H1 (cell line): Measurements from ENCODE around the gene CPM. TPM values are rescaled to one million over a fixed set of nuclear protein-coding genes. Genes with fewer than 3 reads are reported as not detected.

ENCODE experiments used
- CTCF ChIA-PET: fragments of 300-600 bp; sonication (Branson Sonifier 250); formaldehyde crosslinking; loops from one replicate; lab custom pipeline; 2021; ENCODE audit not compliant: partially characterized antibody; lab: Charles Lee
- POLR2A ChIA-PET: fragments of 300-600 bp; sonication (Branson Sonifier 250); formaldehyde crosslinking; loops from one replicate; lab custom pipeline; 2021; ENCODE audit warnings: inconsistent platforms; ENCODE audit not compliant: partially characterized antibody; lab: Charles Lee
- DNase-seq, 2 experiments: peaks; one replicate each; pipeline versions ENCODE4 v3.0.0 to v3.0.0-alpha.2; 2010 to 2022; ENCODE audit warnings: low spot score in 2 of 2, low read depth in 1 of 2, mixed read lengths in 1 of 2
- FAIRE-seq: peaks from 2 replicates; lab custom pipeline; 2011; peaks lifted over from hg19 to GRCh38; lab: Jason Lieb, UNC
- H2AFZ ChIP-seq: 2 replicates; pipeline ENCODE4 v1.8.1; 2012; ENCODE audit warnings: low read length, inconsistent platforms
- H2AK5ac ChIP-seq: 2 replicates; pipeline ENCODE4 v1.6.1; 2013; ENCODE audit warnings: low read depth, low read length
- H2BK120ac ChIP-seq: replicated peaks from 2 replicates; pipeline ENCODE3; 2013; ENCODE audit warnings: low read depth, low read length, inconsistent platforms
- H2BK12ac ChIP-seq: 2 replicates; pipeline ENCODE4 v1.6.1; 2013; ENCODE audit warnings: low read depth, low read length
- H2BK15ac ChIP-seq: 2 replicates; pipeline ENCODE4 v1.6.1; 2013; ENCODE audit warnings: low read length
- H2BK20ac ChIP-seq: 2 replicates; pipeline ENCODE4 v1.6.1; 2013; ENCODE audit warnings: low read length
- H2BK5ac ChIP-seq: 2 replicates; pipeline ENCODE4 v1.6.1; 2013; ENCODE audit warnings: low read depth, low read length
- H3K14ac ChIP-seq: 2 replicates; pipeline ENCODE4 v1.6.1; 2013; ENCODE audit warnings: inconsistent platforms; ENCODE audit not compliant: insufficient read length
- H3K18ac ChIP-seq: 2 replicates; pipeline ENCODE4 v1.6.1; 2013; ENCODE audit warnings: low read length; ENCODE audit errors: extremely low read depth
- H3K23ac ChIP-seq: 2 replicates; pipeline ENCODE4 v1.6.1; 2013; ENCODE audit warnings: inconsistent platforms; ENCODE audit not compliant: insufficient read length
- H3K23me2 ChIP-seq: 2 replicates; pipeline ENCODE4 v1.6.1; 2013; ENCODE audit warnings: low read depth, low read length
- H3K27ac ChIP-seq: 2 replicates; pipeline ENCODE4 v1.6.1; 2011; ENCODE audit warnings: low read depth, low read length, inconsistent platforms
- H3K27me3 ChIP-seq, 4 experiments: replicated peaks in 1 of 4; 1 replicate in 1 of 4; 2 replicates in 3 of 4; pipeline versions ENCODE4 v1.6.1 to v1.8.1; 2011 to 2013; ENCODE audit warnings: low read length in 3 of 4, mild to moderate bottlenecking in 3 of 4, inconsistent platforms in 2 of 4, mixed read lengths in 2 of 4, moderate library complexity in 1 of 4; ENCODE audit not compliant: control insufficient read depth in 3 of 4, insufficient read depth in 3 of 4; ENCODE audit errors: extremely low read depth in 1 of 4
- H3K36me3 ChIP-seq, 4 experiments: 2 replicates each; pipeline versions ENCODE4 v1.6.1 to v1.8.1; 2011 to 2013; ENCODE audit warnings: mild to moderate bottlenecking in 4 of 4, low read length in 3 of 4, moderate library complexity in 2 of 4, control low read depth in 1 of 4, inconsistent platforms in 1 of 4; ENCODE audit not compliant: insufficient read depth in 4 of 4, control insufficient read depth in 2 of 4
- H3K4ac ChIP-seq: replicated peaks from 2 replicates; pipeline ENCODE3; 2013; ENCODE audit warnings: low read length, low read depth, mixed read lengths, inconsistent platforms; ENCODE audit not compliant: insufficient read length
- H3K4me1 ChIP-seq, 4 experiments: replicated peaks in 1 of 4; 1 replicate in 1 of 4; 2 replicates in 3 of 4; pipeline versions ENCODE4 v1.6.1 to v1.8.1; 2011 to 2013; ENCODE audit warnings: low read length in 3 of 4, inconsistent platforms in 2 of 4, mixed read lengths in 1 of 4; ENCODE audit not compliant: insufficient read depth in 4 of 4, control insufficient read depth in 3 of 4
- H3K4me2 ChIP-seq, 2 experiments: 2 replicates each; pipeline versions ENCODE4 v1.6.1 to v1.8.1; 2011 to 2013; ENCODE audit warnings: low read depth in 2 of 2, low read length in 2 of 2, control low read depth in 1 of 2, inconsistent platforms in 1 of 2, mild to moderate bottlenecking in 1 of 2; ENCODE audit not compliant: insufficient read depth in 1 of 2
- H3K4me3 ChIP-seq, 4 experiments: fragments of 200-600, 300-600 bp in 1 of 4; sonication (generic), shearing (Covaris generic), sonication (Bioruptor Twin) in 1 of 4; 2 replicates each; pipeline versions ENCODE4 v1.5.1 to v1.8.1; 2011 to 2016; ENCODE audit warnings: low read length in 4 of 4, low read depth in 3 of 4, control low read depth in 2 of 4, inconsistent platforms in 2 of 4, mild to moderate bottlenecking in 2 of 4, mixed read lengths in 1 of 4, moderate library complexity in 1 of 4; ENCODE audit not compliant: insufficient read depth in 2 of 4; ENCODE audit errors: extremely low read depth in 1 of 4
- H3K56ac ChIP-seq: replicated peaks from 2 replicates; pipeline ENCODE3; 2013; ENCODE audit warnings: low read depth, mild to moderate bottlenecking, mixed read lengths, low read length, inconsistent platforms; ENCODE audit not compliant: insufficient read length
- H3K79me1 ChIP-seq: 2 replicates; pipeline ENCODE4 v1.6.1; 2013; ENCODE audit warnings: low read depth, low read length, control low read depth
- H3K79me2 ChIP-seq, 2 experiments: 2 replicates each; pipeline versions ENCODE4 v1.6.1 to v1.8.1; 2012 to 2013; ENCODE audit warnings: low read length in 2 of 2, mild to moderate bottlenecking in 2 of 2, inconsistent platforms in 1 of 2; ENCODE audit not compliant: insufficient read depth in 2 of 2, control insufficient read depth in 1 of 2
- H3K9ac ChIP-seq, 4 experiments: replicated peaks in 1 of 4; 1 replicate in 1 of 4; 2 replicates in 3 of 4; pipeline versions ENCODE4 v1.6.1 to v1.8.1; 2011 to 2013; ENCODE audit warnings: low read depth in 3 of 4, low read length in 3 of 4, control low read depth in 2 of 4, mild to moderate bottlenecking in 2 of 4, moderate library complexity in 2 of 4, inconsistent platforms in 1 of 4; ENCODE audit errors: extremely low read depth in 1 of 4
- H3K9me3 ChIP-seq, 2 experiments: 2 replicates each; pipeline versions ENCODE4 v1.6.1 to v1.8.1; 2012 to 2013; ENCODE audit warnings: mild to moderate bottlenecking in 2 of 2, moderate library complexity in 2 of 2, control low read depth in 1 of 2, inconsistent platforms in 1 of 2, low read depth in 1 of 2, low read length in 1 of 2, mixed read lengths in 1 of 2; ENCODE audit not compliant: insufficient read depth in 2 of 2
- H4K20me1 ChIP-seq, 2 experiments: replicated peaks in 1 of 2; 2 replicates each; pipeline versions ENCODE3 to v1.8.1; 2011 to 2013; ENCODE audit warnings: inconsistent platforms in 2 of 2, low read length in 2 of 2, mild to moderate bottlenecking in 1 of 2; ENCODE audit not compliant: insufficient read depth in 2 of 2, control insufficient read depth in 1 of 2
- H4K5ac ChIP-seq: 2 replicates; pipeline ENCODE4 v1.6.1; 2013; ENCODE audit warnings: low read length, low read depth, mixed read lengths, inconsistent platforms; ENCODE audit not compliant: insufficient read length
- H4K8ac ChIP-seq: 2 replicates; pipeline ENCODE4 v1.8.0; 2013; ENCODE audit warnings: mild to moderate bottlenecking, moderate library complexity, low read length, inconsistent platforms; ENCODE audit not compliant: insufficient read depth; ENCODE audit errors: extremely low read depth
- H4K91ac ChIP-seq: replicated peaks from 2 replicates; pipeline ENCODE3; 2013; ENCODE audit warnings: low read length, mixed read lengths, inconsistent platforms; ENCODE audit not compliant: insufficient read length
- CHD2 ChIP-seq: IDR thresholded peaks from 2 replicates; pipeline ENCODE4 v1.6.1; 2012; ENCODE audit warnings: low read length, improper control_type of control experiment
- CTBP2 ChIP-seq: IDR thresholded peaks from 2 replicates; pipeline ENCODE4 v1.7.0; 2011; ENCODE audit warnings: borderline replicate concordance, mild to moderate bottlenecking, moderate library complexity, mixed read lengths, low read length; ENCODE audit not compliant: insufficient read depth, insufficient read length
- EP300 ChIP-seq, 2 experiments: IDR thresholded peaks; 1 replicate in 1 of 2; 2 replicates in 1 of 2; pipeline ENCODE4 v1.6.1; 2011 to 2012; ENCODE audit warnings: low read depth in 2 of 2, low read length in 2 of 2, mild to moderate bottlenecking in 2 of 2, borderline replicate concordance in 1 of 2, inconsistent platforms in 1 of 2, moderate library complexity in 1 of 2
- FOSL1 ChIP-seq: IDR thresholded peaks from 2 replicates; pipeline ENCODE4 v1.6.1; 2011; ENCODE audit warnings: mild to moderate bottlenecking, low read depth, low read length, moderate library complexity; ENCODE audit not compliant: insufficient read depth
- HDAC2 ChIP-seq, 2 experiments: fragments of 300-600 bp in 1 of 2; sonication (generic) in 1 of 2; IDR thresholded peaks; 2 replicates each; pipeline ENCODE4 v1.6.1; 2011 to 2012; ENCODE audit warnings: low read depth in 2 of 2, low read length in 2 of 2, mild to moderate bottlenecking in 2 of 2, moderate library complexity in 2 of 2, borderline replicate concordance in 1 of 2, inconsistent platforms in 1 of 2
- KDM1A ChIP-seq: fragments of 200-600, 300-600 bp; sonication (generic); IDR thresholded peaks from 2 replicates; pipeline ENCODE4 v1.7.1; 2016; ENCODE audit warnings: mild to moderate bottlenecking, low read length, borderline replicate concordance
- RBBP5 ChIP-seq: IDR thresholded peaks from 2 replicates; pipeline ENCODE4 v1.7.1; 2012; ENCODE audit warnings: low read depth, mild to moderate bottlenecking, inconsistent platforms, low read length, moderate library complexity, borderline replicate concordance
- TCF12 ChIP-seq: IDR thresholded peaks from 2 replicates; pipeline ENCODE4 v1.6.1; 2011; ENCODE audit warnings: low read depth, mild to moderate bottlenecking, low read length
- WGBS, 2 experiments: shearing (Covaris generic) in 1 of 2; methylation state at CpG; one replicate each; pipeline versions ENCODE4 v1.1.6 to v1.1.7; 2013 to 2015; ENCODE audit warnings: low lambda C conversion rate in 2 of 2, mixed read lengths in 2 of 2, inconsistent platforms in 1 of 2, low coverage in 1 of 2, missing lambda C conversion rate in 1 of 2; ENCODE audit not compliant: insufficient replicate concordance in 2 of 2, insufficient coverage in 1 of 2, insufficient read length in 1 of 2; ENCODE audit errors: extremely low coverage in 1 of 2, missing lambda C conversion rate in 1 of 2; 5-methylcytosine and 5-hydroxymethylcytosine counted together
- polyA plus RNA-seq, 7 experiments: library from polyadenylated mRNA; depleted of rRNA in 3 of 7; stranded (reverse) in 5 of 7; unstranded in 2 of 7; fragments of >200 nt in 5 of 7; fragments of 200-250 nt in 2 of 7; gene quantifications; 1 replicate in 5 of 7; 2 replicates in 1 of 7; 4 replicates in 1 of 7; pipeline versions ENCODE4 v1.2.1 to v1.2.3, GENCODE V29; 2011 to 2013; ENCODE audit warnings: missing spikeins in 2 of 7, mixed read lengths in 2 of 7
- total RNA-seq: library from RNA; stranded (reverse); fragmentation: NEBNext Ultra II Directional; extraction: Animal tissue kit (Norgen Biotek cat#: 25700); gene quantifications from 2 replicates; pipeline ENCODE4 v1.2.1, GENCODE V29; 2021
- TF ChIP-seq, protein P1 (sequence below): IDR thresholded peaks from 2 replicates; pipeline ENCODE4 v1.6.1; 2011; ENCODE audit warnings: low read depth, mild to moderate bottlenecking, low read length; ENCODE audit not compliant: insufficient read depth
- TF ChIP-seq, protein P2 (sequence below), 3 experiments: IDR thresholded peaks; 1 replicate in 2 of 3; 2 replicates in 1 of 3; pipeline versions ENCODE4 v1.5.1 to v1.6.1; 2011; ENCODE audit warnings: low read length in 3 of 3, mild to moderate bottlenecking in 3 of 3, inconsistent platforms in 2 of 3, low read depth in 1 of 3, moderate library complexity in 1 of 3; ENCODE audit not compliant: insufficient read depth in 1 of 3; ENCODE audit errors: control extremely low read depth in 1 of 3

CPM gene
- total and polyA plus RNA-seq, 2 of the 8 experiments (the other 6 are each of a cell fraction or from before 2014, with no cell fraction given) = 0.33 to 3.1 TPM

DNA sequence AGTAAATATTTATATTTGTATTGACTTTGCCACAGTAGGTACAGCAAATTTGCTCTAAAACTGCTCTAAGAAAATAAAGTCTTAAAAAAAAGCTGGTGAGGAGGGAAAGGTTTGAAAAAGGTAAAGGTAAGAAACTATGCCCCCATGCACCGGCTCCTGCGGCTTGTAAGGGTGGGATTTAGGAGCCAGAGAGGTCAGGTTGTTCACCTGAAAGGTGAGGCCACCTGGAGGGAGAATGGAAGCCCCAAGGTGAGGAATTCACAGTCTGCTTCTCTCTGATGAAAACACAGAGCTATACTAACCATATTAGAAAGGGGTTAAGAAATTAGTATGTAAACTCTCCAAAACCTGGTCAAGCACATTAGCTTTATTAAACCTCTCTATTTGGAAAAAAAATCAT, 31.8 kb downstream of the CPM start:
- H3K14ac ChIP-seq = no peak overlapping the region
- H3K4ac ChIP-seq = no peak overlapping the region
- H4K8ac ChIP-seq = no peak overlapping the region
- no peak overlapping the region for H2AFZ ChIP-seq
- WGBS, 2 experiments = 94% methylated on average over 2 of the region's 2 CpGs; no CpG with 5 or more reads in 1 of the 2 experiments
- H3K79me1 ChIP-seq = no peaks in the 10 kb centered on the region
- no peak overlapping the region for H2BK120ac ChIP-seq
- H2AK5ac ChIP-seq = no peak overlapping the region
- H2BK12ac ChIP-seq = no peak overlapping the region
- POLR2A ChIA-PET = interaction anchor here (0.9 to 1.3 kb wide), 2 partner anchors 16 to 88 kb away, joined by 3 to 4 read pairs; no protein-coding TSS in a partner anchor
- no peak overlapping the region for H3K18ac ChIP-seq
- H3K27ac ChIP-seq = no peak overlapping the region
- H3K4me1 ChIP-seq = no peaks in the 10 kb centered on the region
- FAIRE-seq (no peak), DNase-seq (no peak)
- no peak overlapping the region for H3K4me3 ChIP-seq
- H3K79me2 ChIP-seq = no peaks in the 10 kb centered on the region
- no peaks in the 10 kb centered on the region for H3K9me3 ChIP-seq
- H2BK5ac ChIP-seq = no peak overlapping the region
- no peaks in the 10 kb centered on the region for H3K23me2 ChIP-seq
- H3K36me3 ChIP-seq = no peaks in the 10 kb centered on the region
- H2BK20ac ChIP-seq = no peak overlapping the region
- H4K20me1 ChIP-seq = no peaks in the 10 kb centered on the region
- H3K4me2 ChIP-seq = no peak overlapping the region
- no peak overlapping the region for H4K91ac ChIP-seq
- no peaks in the 10 kb centered on the region; a peak in 1 of 7 replicates for H3K27me3 ChIP-seq
- H3K9ac ChIP-seq = no peak overlapping the region
- no peak overlapping the region for H4K5ac ChIP-seq
- CTCF ChIA-PET = interaction anchor here (0.5 to 2.1 kb wide), 5 partner anchors 10 to 602 kb away, joined by 3 to 5 read pairs (median 4); no protein-coding TSS in a partner anchor
- H2BK15ac ChIP-seq = no peak overlapping the region
- H3K23ac ChIP-seq = no peak overlapping the region
- no peak overlapping the region for H3K56ac ChIP-seq
- TF ChIP-seq CHD2 (no peak), EP300 (IDR thresholded peaks at IDR 0.05; ENCODE audit: borderline replicate concordance in 1 of 2, low read depth in 2 of 2, low read length in 2 of 2) (no peak), TCF12 (no peak), CTBP2 (no peak), FOSL1 (no peak), KDM1A (no peak), HDAC2 (IDR thresholded peaks at IDR 0.05; ENCODE audit: borderline replicate concordance in 1 of 2, low read depth in 2 of 2, low read length in 2 of 2) (no peak), RBBP5 (no peak)
- TF ChIP-seq, protein P1, sequence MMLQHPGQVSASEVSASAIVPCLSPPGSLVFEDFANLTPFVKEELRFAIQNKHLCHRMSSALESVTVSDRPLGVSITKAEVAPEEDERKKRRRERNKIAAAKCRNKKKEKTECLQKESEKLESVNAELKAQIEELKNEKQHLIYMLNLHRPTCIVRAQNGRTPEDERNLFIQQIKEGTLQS = no peak
- TF ChIP-seq, protein P2, sequence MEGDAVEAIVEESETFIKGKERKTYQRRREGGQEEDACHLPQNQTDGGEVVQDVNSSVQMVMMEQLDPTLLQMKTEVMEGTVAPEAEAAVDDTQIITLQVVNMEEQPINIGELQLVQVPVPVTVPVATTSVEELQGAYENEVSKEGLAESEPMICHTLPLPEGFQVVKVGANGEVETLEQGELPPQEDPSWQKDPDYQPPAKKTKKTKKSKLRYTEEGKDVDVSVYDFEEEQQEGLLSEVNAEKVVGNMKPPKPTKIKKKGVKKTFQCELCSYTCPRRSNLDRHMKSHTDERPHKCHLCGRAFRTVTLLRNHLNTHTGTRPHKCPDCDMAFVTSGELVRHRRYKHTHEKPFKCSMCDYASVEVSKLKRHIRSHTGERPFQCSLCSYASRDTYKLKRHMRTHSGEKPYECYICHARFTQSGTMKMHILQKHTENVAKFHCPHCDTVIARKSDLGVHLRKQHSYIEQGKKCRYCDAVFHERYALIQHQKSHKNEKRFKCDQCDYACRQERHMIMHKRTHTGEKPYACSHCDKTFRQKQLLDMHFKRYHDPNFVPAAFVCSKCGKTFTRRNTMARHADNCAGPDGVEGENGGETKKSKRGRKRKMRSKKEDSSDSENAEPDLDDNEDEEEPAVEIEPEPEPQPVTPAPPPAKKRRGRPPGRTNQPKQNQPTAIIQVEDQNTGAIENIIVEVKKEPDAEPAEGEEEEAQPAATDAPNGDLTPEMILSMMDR (IDR thresholded peaks at IDR 0.05; ENCODE audit: control extremely low read depth in 1 of 3, insufficient read depth in 1 of 3, low read depth in 1 of 3, low read length in 3 of 3) = no peak
